Activated naive CD8-positive, alpha-beta T cell treated with anti-CD3 and anti-CD28 coated beads for 36 hours (primary cell): Measurements from ENCODE around the gene C15orf40. TPM values are rescaled to one million over a fixed set of nuclear protein-coding genes. Genes with fewer than 3 reads are reported as not detected.
"Not testable (repeated sequence)": the region's sequence is repeated elsewhere in the genome, so short reads cannot be mapped to it uniquely, and the experiment has no call there.

Experiments
- DNase-seq: peaks from one replicate; pipeline ENCODE4 v3.0.0; 2021
- H3K27ac Mint-ChIP-seq: one replicate; pipeline ENCODE4 v1.8.0; 2022; ENCODE audit warnings: mild to moderate bottlenecking, moderate library complexity, mixed read lengths
- H3K27me3 Mint-ChIP-seq: one replicate; pipeline ENCODE4 v1.8.0; 2022; ENCODE audit warnings: mild to moderate bottlenecking, mixed read lengths
- H3K36me3 Mint-ChIP-seq: one replicate; pipeline ENCODE4 v1.8.0; 2021; ENCODE audit warnings: mild to moderate bottlenecking, mixed read lengths
- H3K4me1 Mint-ChIP-seq: one replicate; pipeline ENCODE4 v1.8.0; 2021; ENCODE audit warnings: mixed read lengths
- H3K4me3 Mint-ChIP-seq: one replicate; pipeline ENCODE4 v1.8.0; 2022; ENCODE audit warnings: mild to moderate bottlenecking, moderate library complexity, mixed read lengths
- H3K9me3 Mint-ChIP-seq: one replicate; pipeline ENCODE4 v1.8.0; 2022; ENCODE audit warnings: mixed read lengths
- total RNA-seq, 2 experiments: library from RNA; stranded (reverse); gene quantifications; one replicate each; pipeline ENCODE4 v1.2.3, GENCODE V29; 2021

Gene C15orf40
- total RNA-seq, 2 experiments from 2014 or later, result 27.1 to 30.2 TPM

DNA sequence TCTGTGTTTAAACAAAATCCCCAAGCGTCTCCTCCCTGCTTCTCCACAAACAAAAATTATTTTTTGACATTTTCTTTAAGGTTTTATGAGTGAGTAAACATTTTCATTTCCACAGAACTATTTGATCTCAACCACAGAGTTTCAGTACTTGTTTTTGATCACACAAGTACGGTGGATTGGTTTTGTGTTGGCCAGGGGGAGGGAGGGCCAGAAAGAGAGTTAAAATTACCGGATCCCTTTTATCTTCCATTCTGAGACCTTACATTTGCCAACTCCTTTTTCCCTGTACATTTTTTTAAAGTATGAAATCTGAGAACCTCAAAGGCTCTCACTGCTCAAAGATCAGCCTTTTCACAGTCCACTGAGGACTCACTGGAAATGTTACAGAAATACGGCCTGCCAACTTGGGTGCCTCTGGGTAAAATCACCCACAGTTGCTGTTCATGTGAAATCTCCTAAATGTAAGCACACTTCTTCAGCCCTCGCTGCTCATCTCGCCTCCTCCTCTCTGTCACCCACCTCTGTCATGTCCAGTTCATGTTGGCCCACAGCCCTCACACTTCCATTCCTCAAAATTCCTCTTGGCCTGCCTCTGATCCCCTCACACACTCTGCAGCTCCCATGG is 60.6 kb downstream of the C15orf40 start:
- no peak for DNase-seq
- no peak overlapping the region for H3K27ac Mint-ChIP-seq
- H3K36me3 Mint-ChIP-seq, result no peaks in the 10 kb centered on the region
- H3K4me3 Mint-ChIP-seq, result no peak overlapping the region
- peaks cover 5% of the 10 kb centered on the region for H3K4me1 Mint-ChIP-seq
- H3K9me3 Mint-ChIP-seq, result no peaks in the 10 kb centered on the region
- peaks cover 6% of the 10 kb centered on the region for H3K27me3 Mint-ChIP-seq

DNA sequence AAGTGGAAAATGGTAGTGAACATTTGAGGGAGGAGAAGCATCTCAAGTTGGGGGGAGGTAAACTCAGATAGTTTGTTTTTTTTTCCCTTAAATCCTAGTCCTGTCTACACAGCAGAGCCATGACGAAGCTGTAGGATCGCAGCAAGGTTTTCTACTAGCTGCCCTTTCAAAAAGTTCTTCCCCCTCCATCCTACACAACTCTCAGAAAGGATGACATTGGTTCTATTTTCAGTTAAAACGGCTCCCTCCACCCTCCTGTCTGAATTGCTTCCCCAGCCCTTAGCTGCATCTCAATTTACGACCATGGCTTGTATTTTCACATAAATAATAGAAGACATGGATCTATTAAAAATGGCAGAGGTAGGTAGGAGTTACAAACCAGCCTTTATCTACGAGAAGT is 61.1 kb downstream of the C15orf40 start:
- peaks cover 6% of the 10 kb centered on the region for H3K27me3 Mint-ChIP-seq
- H3K9me3 Mint-ChIP-seq, result no peaks in the 10 kb centered on the region
- no peak overlapping the region for H3K27ac Mint-ChIP-seq

DNA sequence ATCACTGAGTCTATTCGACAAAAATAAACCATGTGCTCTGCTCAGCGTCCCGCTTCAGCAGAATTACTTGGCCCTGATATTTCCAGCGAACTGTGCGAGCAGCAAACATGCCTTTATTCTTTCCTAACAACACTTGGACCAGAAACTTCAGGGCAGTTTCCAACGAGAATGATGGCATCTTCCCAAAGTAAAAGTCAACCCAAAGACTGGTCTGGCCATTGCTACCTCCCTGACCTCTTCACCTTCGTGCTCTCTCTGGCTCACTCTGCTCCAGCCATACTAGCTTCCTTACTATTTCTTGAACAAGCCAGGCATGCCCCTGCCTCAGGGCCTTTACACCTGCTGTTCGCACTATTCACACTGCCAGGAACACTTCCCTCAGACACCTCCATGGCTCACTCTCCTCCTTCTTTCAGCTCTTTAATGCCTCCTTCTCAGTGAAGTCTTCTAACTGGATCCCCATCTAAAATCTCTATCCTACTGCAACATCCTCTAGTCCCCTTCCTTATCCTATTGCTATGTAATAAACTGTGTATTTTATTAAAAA is 65.2 kb downstream of the C15orf40 start:
- H3K27ac Mint-ChIP-seq, result no peak overlapping the region
- no peak for DNase-seq
- no peaks in the 10 kb centered on the region for H3K9me3 Mint-ChIP-seq
- H3K27me3 Mint-ChIP-seq, result no peaks in the 10 kb centered on the region
- no peak overlapping the region for H3K4me3 Mint-ChIP-seq
- H3K36me3 Mint-ChIP-seq, result no peaks in the 10 kb centered on the region
- H3K4me1 Mint-ChIP-seq, result no peaks in the 10 kb centered on the region

More for the DNA sequence above, 61.1 kb downstream of the C15orf40 start:
- Mint-ChIP-seq H3K4me1 (peaks cover 5% of the 10 kb centered on the region), H3K4me3 (no peak overlapping the region), H3K36me3 (no peaks in the 10 kb centered on the region)
- no peak for DNase-seq

DNA sequence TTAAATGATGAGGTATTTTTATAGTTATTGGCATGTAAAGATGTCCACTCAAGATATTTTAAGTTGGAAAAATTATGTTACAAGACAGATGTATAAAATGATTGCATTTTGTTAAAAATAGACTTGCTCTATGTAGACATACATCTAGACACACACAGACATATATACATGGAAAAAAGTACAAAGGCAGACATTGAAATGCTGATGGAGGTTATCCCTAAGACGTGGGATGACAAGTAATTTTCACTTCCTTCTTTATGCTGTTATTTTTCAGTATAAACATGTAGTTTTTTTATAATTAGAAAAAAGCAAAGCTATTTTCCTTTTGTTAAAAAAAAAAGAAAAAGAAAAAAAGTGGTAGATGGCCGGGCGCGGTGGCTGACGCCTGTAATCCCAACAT is 66.1 kb downstream of the C15orf40 start:
- H3K36me3 Mint-ChIP-seq, result no peaks in the 10 kb centered on the region
- H3K4me1 Mint-ChIP-seq, result no peaks in the 10 kb centered on the region
- no peak for DNase-seq
- H3K27me3 Mint-ChIP-seq, result no peaks in the 10 kb centered on the region
- H3K4me3 Mint-ChIP-seq, result no peak overlapping the region
- H3K9me3 Mint-ChIP-seq, result no peaks in the 10 kb centered on the region
- no peak overlapping the region for H3K27ac Mint-ChIP-seq

DNA sequence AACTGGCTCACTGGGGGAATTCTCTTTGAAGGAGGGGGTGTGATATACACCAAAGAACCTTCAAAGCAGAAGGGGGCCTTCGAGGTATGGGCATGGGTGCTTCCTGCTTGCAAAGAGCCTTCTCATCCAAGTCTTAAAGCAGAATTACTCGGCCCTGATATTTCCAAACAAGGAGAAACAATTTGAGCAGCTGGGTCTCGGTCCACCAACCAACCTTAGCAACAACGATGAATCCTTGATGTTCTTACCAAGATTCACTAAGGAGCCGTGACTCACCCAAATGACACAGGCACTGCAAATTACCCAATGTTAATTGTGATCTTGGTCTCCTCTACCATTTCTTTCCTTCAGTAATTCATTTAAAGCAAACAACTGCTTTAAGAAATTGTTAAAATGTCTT is 66.6 kb downstream of the C15orf40 start:
- no peaks in the 10 kb centered on the region for H3K36me3 Mint-ChIP-seq
- no peak overlapping the region for H3K27ac Mint-ChIP-seq

DNA sequence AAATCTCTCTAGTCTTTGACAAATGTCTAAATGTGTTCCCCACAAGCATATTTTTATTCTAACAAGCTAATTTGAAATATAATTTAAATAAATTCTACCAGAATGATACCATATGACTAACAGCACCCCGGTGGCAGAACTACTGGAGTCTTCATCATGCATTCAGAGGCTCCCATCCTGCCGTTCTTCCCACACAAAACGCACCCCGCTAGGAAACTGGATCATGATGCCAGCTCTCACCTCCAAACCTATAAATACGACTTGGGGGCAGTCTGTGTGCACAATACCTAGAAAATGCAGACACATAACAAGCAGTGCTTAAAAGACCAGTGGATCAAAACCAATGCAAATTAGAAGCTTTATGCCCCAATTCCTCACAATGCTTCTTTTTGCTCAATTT is 67.4 kb downstream of the C15orf40 start:
- H3K4me3 Mint-ChIP-seq, result no peak overlapping the region
- no peaks in the 10 kb centered on the region for H3K36me3 Mint-ChIP-seq
- no peak overlapping the region for H3K27ac Mint-ChIP-seq

More for the DNA sequence above, 66.6 kb downstream of the C15orf40 start:
- Mint-ChIP-seq H3K4me3 (no peak overlapping the region), H3K4me1 (no peaks in the 10 kb centered on the region), H3K9me3 (no peaks in the 10 kb centered on the region), H3K27me3 (no peaks in the 10 kb centered on the region)
- no peak for DNase-seq

DNA sequence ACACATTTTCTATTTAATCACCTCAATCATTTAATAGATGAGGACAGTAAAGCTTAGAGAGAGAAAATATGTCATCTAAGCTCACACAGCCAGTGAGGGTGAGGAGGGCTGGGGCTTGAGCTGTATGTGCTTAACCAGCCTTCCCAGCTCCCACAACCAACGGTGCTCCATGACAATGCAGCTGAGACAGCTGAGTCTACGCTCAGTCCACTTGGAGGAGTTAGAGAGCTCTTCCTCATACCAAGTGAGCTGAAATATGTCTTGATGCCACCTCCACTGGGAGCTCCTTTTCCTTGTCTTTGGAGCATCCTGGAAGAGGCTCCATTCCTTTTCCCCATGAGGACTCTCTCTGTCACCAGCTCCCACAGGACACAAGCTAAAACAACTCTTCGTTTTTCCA is 68.3 kb downstream of the C15orf40 start:
- no peaks in the 10 kb centered on the region for H3K4me1 Mint-ChIP-seq
- H3K9me3 Mint-ChIP-seq, result no peaks in the 10 kb centered on the region
- no peak for DNase-seq
- H3K27me3 Mint-ChIP-seq, result no peaks in the 10 kb centered on the region
- H3K27ac Mint-ChIP-seq, result no peak overlapping the region
- no peak overlapping the region for H3K4me3 Mint-ChIP-seq
- H3K36me3 Mint-ChIP-seq, result no peaks in the 10 kb centered on the region

More for the DNA sequence above, 67.4 kb downstream of the C15orf40 start:
- no peaks in the 10 kb centered on the region for H3K4me1 Mint-ChIP-seq
- H3K27me3 Mint-ChIP-seq, result no peaks in the 10 kb centered on the region
- H3K9me3 Mint-ChIP-seq, result no peaks in the 10 kb centered on the region
- DNase-seq, result no peak

DNA sequence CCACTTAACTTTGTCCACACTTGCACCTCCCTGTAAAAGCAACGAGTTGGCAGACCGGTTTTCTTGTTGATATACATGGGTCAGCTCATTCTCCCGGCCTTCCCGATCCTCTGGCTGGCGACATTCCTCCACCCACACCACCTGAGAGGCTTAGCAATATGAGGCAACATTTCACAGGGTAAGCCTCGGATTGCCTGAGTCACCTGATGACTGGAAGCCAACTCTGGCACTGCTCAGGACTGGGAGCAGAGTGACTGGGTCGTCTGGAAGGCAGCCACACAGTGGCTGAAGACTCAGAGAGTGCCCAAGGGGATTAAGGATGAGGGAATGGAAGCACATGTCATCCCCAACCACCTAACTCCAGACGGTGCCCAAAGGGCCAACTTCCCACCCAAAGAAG is 68.7 kb downstream of the C15orf40 start:
- Mint-ChIP-seq H3K27ac (no peak overlapping the region), H3K4me3 (no peak overlapping the region), H3K36me3 (no peaks in the 10 kb centered on the region), H3K4me1 (no peaks in the 10 kb centered on the region), H3K9me3 (no peaks in the 10 kb centered on the region), H3K27me3 (no peaks in the 10 kb centered on the region)
- no peak for DNase-seq

DNA sequence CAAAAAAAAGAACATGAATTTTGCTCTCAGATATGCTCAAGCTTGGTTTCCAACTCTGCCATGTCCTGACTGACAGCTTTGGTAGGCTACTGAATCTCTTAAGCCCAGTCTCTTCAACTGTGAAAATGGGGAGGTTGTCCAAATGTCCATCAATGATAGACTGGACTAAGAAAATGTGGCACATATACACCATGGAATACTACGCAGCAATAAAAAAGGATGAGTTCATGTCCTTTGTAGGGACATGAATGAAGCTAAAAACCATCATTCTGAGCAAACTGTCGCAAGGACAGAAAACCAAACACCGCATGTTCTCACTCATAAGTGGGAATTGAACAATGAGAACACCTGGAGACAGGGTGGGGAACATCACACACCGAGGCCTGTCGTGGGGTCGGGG is 71.8 kb downstream of the C15orf40 start:
- not testable (repeated sequence) for H3K36me3 Mint-ChIP-seq, H3K4me3 Mint-ChIP-seq, H3K27me3 Mint-ChIP-seq, H3K27ac Mint-ChIP-seq, H3K9me3 Mint-ChIP-seq, DNase-seq, H3K4me1 Mint-ChIP-seq

Other genes with a start within 250 kb of the C15orf40 start
- not detected for gene FSD2, start 205.6 kb downstream of the C15orf40 start, total RNA-seq
- 1 to 10 TPM; 6.5 to 7.6 TPM for gene WHAMM, start 202.0 kb downstream of the C15orf40 start, total RNA-seq
- gene HOMER2, start 58.9 kb downstream of the C15orf40 start, total RNA-seq, result 1 to 10 TPM; 3.1 to 3.3 TPM
- gene RAMAC, start 25.4 kb downstream of the C15orf40 start, total RNA-seq, result 10 to 100 TPM; 24.9 to 28.4 TPM
- 10 to 100 TPM; 62.4 to 63.3 TPM for gene BTBD1, start 55.6 kb upstream of the C15orf40 start, total RNA-seq
- 1 to 10 TPM; 1.6 TPM for gene TM6SF1, start 96.0 kb upstream of the C15orf40 start, total RNA-seq
- gene HDGFL3, start 196.2 kb upstream of the C15orf40 start, total RNA-seq, result 10 to 100 TPM; 13.7 to 14.1 TPM